ENCODE results near the gene SYNPO. TPM values are rescaled to one million over a fixed set of nuclear protein-coding genes. Genes with fewer than 3 reads are reported as not detected.

The SYNPO gene
- total RNA-seq, 1 donor from 2014 or later = 24.5 TPM

- peaks cover 48% of the 10 kb centered on the region for H3K4me1 Mint-ChIP-seq (ENCODE audit: unreplicated experiment)
- DNase-seq (ENCODE audit: extremely low spot score, unreplicated experiment) = no peak
- H3K36me3 Mint-ChIP-seq = no peaks in the 10 kb centered on the region
- TF ChIP-seq CTCF (conservative IDR thresholded peaks at IDR 0.05) = no peak
- H3K27me3 Mint-ChIP-seq = peaks cover 5% of the 10 kb centered on the region
- H3K4me3 Mint-ChIP-seq = no peak overlapping the region
- no peaks in the 10 kb centered on the region for H3K9me3 Mint-ChIP-seq
- no peak overlapping the region for H3K27ac Mint-ChIP-seq
Observed at GRCh38 chr5:150613991-150614660, 26.3 kb upstream of the SYNPO start.

GRCh38 chr5:150614661-150615060 lies 25.8 kb upstream of the SYNPO start:
- H3K27ac Mint-ChIP-seq = no peak overlapping the region
- peaks cover 5% of the 10 kb centered on the region for H3K27me3 Mint-ChIP-seq
- H3K9me3 Mint-ChIP-seq = no peaks in the 10 kb centered on the region
- peaks cover 53% of the 10 kb centered on the region for H3K4me1 Mint-ChIP-seq (ENCODE audit: unreplicated experiment)
- H3K36me3 Mint-ChIP-seq = no peaks in the 10 kb centered on the region
- no peak overlapping the region for H3K4me3 Mint-ChIP-seq
- DNase-seq (ENCODE audit: extremely low spot score, unreplicated experiment) = no peak
- no peak for TF ChIP-seq CTCF (conservative IDR thresholded peaks at IDR 0.05)

GRCh38 chr5:150615141-150615699 lies 25.2 kb upstream of the SYNPO start:
- H3K9me3 Mint-ChIP-seq = no peaks in the 10 kb centered on the region
- H3K36me3 Mint-ChIP-seq = peaks cover under 1% of the 10 kb centered on the region
- no peak for TF ChIP-seq CTCF (conservative IDR thresholded peaks at IDR 0.05)
- DNase-seq (ENCODE audit: extremely low spot score, unreplicated experiment) = no peak
- no peak overlapping the region for H3K4me3 Mint-ChIP-seq
- H3K4me1 Mint-ChIP-seq (ENCODE audit: unreplicated experiment) = peaks cover 57% of the 10 kb centered on the region
- H3K27ac Mint-ChIP-seq = no peak overlapping the region
- H3K27me3 Mint-ChIP-seq = peaks cover 5% of the 10 kb centered on the region

- no peak for TF ChIP-seq CTCF (conservative IDR thresholded peaks at IDR 0.05)
- H3K27me3 Mint-ChIP-seq = peaks cover 5% of the 10 kb centered on the region
- H3K9me3 Mint-ChIP-seq = no peaks in the 10 kb centered on the region
- peak overlapping the region; percentile 11 for H3K27ac Mint-ChIP-seq
- H3K4me1 Mint-ChIP-seq (ENCODE audit: unreplicated experiment) = peaks cover 54% of the 10 kb centered on the region
- DNase-seq (ENCODE audit: extremely low spot score, unreplicated experiment) = no peak
- peaks cover 4% of the 10 kb centered on the region for H3K36me3 Mint-ChIP-seq
- H3K4me3 Mint-ChIP-seq = peak overlapping the region; percentile 26
Observed at GRCh38 chr5:150616024-150616470, 24.4 kb upstream of the SYNPO start.

GRCh38 chr5:150616506-150616905 lies 24.0 kb upstream of the SYNPO start:
- peak overlapping the region; percentile 26 for H3K4me3 Mint-ChIP-seq
- peak overlapping the region; percentile 11 for H3K27ac Mint-ChIP-seq
- peaks cover 52% of the 10 kb centered on the region for H3K4me1 Mint-ChIP-seq (ENCODE audit: unreplicated experiment)
- no peaks in the 10 kb centered on the region for H3K9me3 Mint-ChIP-seq
- H3K36me3 Mint-ChIP-seq = peaks cover 4% of the 10 kb centered on the region
- no peak for TF ChIP-seq CTCF (conservative IDR thresholded peaks at IDR 0.05)
- DNase-seq (ENCODE audit: extremely low spot score, unreplicated experiment) = no peak
- H3K27me3 Mint-ChIP-seq = peaks cover 5% of the 10 kb centered on the region

All from type B pancreatic cell (in vitro differentiated cells).